CD4-positive, alpha-beta T cell treated with Interleukin-6 for 4 hours (primary cell): ENCODE measurements around the gene TWIST1.

Source experiments
- DNase-seq: peaks from one replicate; pipeline ENCODE4 v3.0.0-alpha.2; 2020; ENCODE audit warnings: mixed read lengths

The TWIST1 gene

GRCh38 chr7:19094598-19095352, 22.7 kb downstream of the TWIST1 start:
- DNase-seq: no peak

- DNase-seq: no peak
These were observed 23.3 kb downstream of the TWIST1 start for GRCh38 chr7:19094138-19094537.

GRCh38 chr7:19091550-19092200, 25.8 kb downstream of the TWIST1 start:
- no peak for DNase-seq

- DNase-seq: no peak
These were observed 26.9 kb downstream of the TWIST1 start for GRCh38 chr7:19090526-19090925.

GRCh38 chr7:19089797-19090196, 27.6 kb downstream of the TWIST1 start:
- no peak for DNase-seq

GRCh38 chr7:19089378-19089777, 28.1 kb downstream of the TWIST1 start:
- DNase-seq: no peak

GRCh38 chr7:19080093-19080492, 37.3 kb downstream of the TWIST1 start:
- DNase-seq: no peak

GRCh38 chr7:19079066-19079465, 38.4 kb downstream of the TWIST1 start:
- no peak for DNase-seq

- no peak for DNase-seq
These were observed 47.6 kb downstream of the TWIST1 start for GRCh38 chr7:19069842-19070241.

- DNase-seq: no peak
These were observed 51.3 kb downstream of the TWIST1 start for GRCh38 chr7:19066170-19066569.
